GM23248 (cell line): ENCODE measurements around the gene BCL6B.

Experiments used
- EZH2 ChIP-seq: fragments of 200-600 bp; sonication (generic); IDR thresholded peaks from 2 replicates; pipeline ENCODE4 v1.6.1; 2018; ENCODE audit warnings: antibody characterized with exemption, mild to moderate bottlenecking; ENCODE audit not compliant: insufficient read depth, poor library complexity, severe bottlenecking
- EZH2phosphoT487 ChIP-seq: fragments of 200-600 bp; sonication (generic); IDR thresholded peaks from 2 replicates; pipeline ENCODE4 v1.6.1; 2018; ENCODE audit warnings: antibody characterized with exemption, moderate library complexity, mild to moderate bottlenecking, low read depth; ENCODE audit not compliant: insufficient read depth

GRCh38 chr17:7010523-7010922, 12.3 kb upstream of the BCL6B start:
- no peak for TF ChIP-seq EZH2
- TF ChIP-seq EZH2phosphoT487: no peak
